A673 (cell line): ENCODE data around the gene OR10J4. TPM values are rescaled to one million over a fixed set of nuclear protein-coding genes. Genes with fewer than 3 reads are reported as not detected.

Source experiments
- BruUV-seq: library from RNA; stranded (reverse); fragments of 400-500 nt; replicated peaks from 2 replicates; lab custom pipeline; 2021; lab: Mats Ljungman, UMichigan
- CTCF ChIA-PET: fragments of 300-600 bp; sonication (Branson Sonifier 250); formaldehyde crosslinking; loops from one replicate; lab custom pipeline; 2022; ENCODE audit warnings: antibody characterized with exemption; lab: Charles Lee
- POLR2A ChIA-PET: fragments of 300-600 bp; sonication (Branson Sonifier 250); formaldehyde crosslinking; loops from one replicate; lab custom pipeline; 2022; ENCODE audit warnings: antibody characterized with exemption; ENCODE audit not compliant: low non-redundant PET; lab: Charles Lee
- DNase-seq: peaks from one replicate; pipeline ENCODE4 v3.0.0-alpha.2; 2015; ENCODE audit warnings: low spot score
- H3K27ac ChIP-seq: fragments of 200-600 bp; sonication (generic); 2 replicates; pipeline ENCODE4 v1.5.1; 2016; ENCODE audit warnings: mixed run types, low read depth, mild to moderate bottlenecking, mixed read lengths, antibody characterized with exemption, low read length; ENCODE audit not compliant: poor library complexity, severe bottlenecking
- H3K27me3 ChIP-seq: fragments of 200-600 bp; sonication (generic); replicated peaks from 2 replicates; pipeline ENCODE4 v1.6.1; 2017; ENCODE audit warnings: mixed run types, low read depth, mild to moderate bottlenecking, mixed read lengths, antibody characterized with exemption, low read length; ENCODE audit not compliant: insufficient read depth, poor library complexity
- H3K36me3 ChIP-seq: fragments of 200-600 bp; sonication (generic); 2 replicates; pipeline ENCODE4 v1.6.1; 2016; ENCODE audit warnings: mixed run types, mild to moderate bottlenecking, mixed read lengths, antibody characterized with exemption, low read length; ENCODE audit not compliant: insufficient read depth, poor library complexity, severe bottlenecking
- H3K4me1 ChIP-seq: fragments of 200-600 bp; sonication (generic); 2 replicates; pipeline ENCODE4 v1.6.1; 2017; ENCODE audit warnings: mixed run types, mild to moderate bottlenecking, mixed read lengths, antibody characterized with exemption, low read length; ENCODE audit not compliant: insufficient read depth, poor library complexity, severe bottlenecking
- H3K4me3 ChIP-seq: fragments of 200-600 bp; sonication (generic); 2 replicates; pipeline ENCODE4 v1.5.1; 2016; ENCODE audit warnings: low read depth, mixed run types, mild to moderate bottlenecking, mixed read lengths, low read length; ENCODE audit not compliant: poor library complexity, severe bottlenecking
- H3K9me3 ChIP-seq: fragments of 200-600 bp; sonication (generic); 2 replicates; pipeline ENCODE4 v1.6.1; 2016; ENCODE audit warnings: mixed run types, low read depth, mild to moderate bottlenecking, mixed read lengths, antibody characterized with exemption, low read length; ENCODE audit not compliant: poor library complexity, severe bottlenecking
- EZH2 ChIP-seq: fragments of 200-600 bp; sonication (generic); IDR thresholded peaks from 2 replicates; pipeline ENCODE4 v1.6.1; 2017; ENCODE audit warnings: borderline replicate concordance, low read depth, mild to moderate bottlenecking, mixed read lengths, antibody characterized with exemption, low read length; ENCODE audit not compliant: poor library complexity, severe bottlenecking
- intact Hi-C: fragments of 100-400 bp; cut with micrococcal nuclease; formaldehyde crosslinking; loops from one replicate; pipeline ENCODE4 v1.10.0; 2022; ENCODE audit not compliant: unreplicated experiment
- total RNA-seq: library from RNA; stranded (reverse); gene quantifications from 2 replicates; pipeline ENCODE4 v1.2.3, GENCODE V29; 2021
- TF ChIP-seq, protein P1 (sequence below): fragments of 300-800, 200-600 bp; sonication (generic); conservative IDR thresholded peaks from 2 replicates; pipeline ENCODE4 v1.5.1; 2017; ENCODE audit warnings: low read depth, mild to moderate bottlenecking, antibody characterized with exemption, low read length, moderate library complexity, mixed read lengths

Gene OR10J4
- total RNA-seq, 1 experiment from 2014 or later, result not detected

DNA sequence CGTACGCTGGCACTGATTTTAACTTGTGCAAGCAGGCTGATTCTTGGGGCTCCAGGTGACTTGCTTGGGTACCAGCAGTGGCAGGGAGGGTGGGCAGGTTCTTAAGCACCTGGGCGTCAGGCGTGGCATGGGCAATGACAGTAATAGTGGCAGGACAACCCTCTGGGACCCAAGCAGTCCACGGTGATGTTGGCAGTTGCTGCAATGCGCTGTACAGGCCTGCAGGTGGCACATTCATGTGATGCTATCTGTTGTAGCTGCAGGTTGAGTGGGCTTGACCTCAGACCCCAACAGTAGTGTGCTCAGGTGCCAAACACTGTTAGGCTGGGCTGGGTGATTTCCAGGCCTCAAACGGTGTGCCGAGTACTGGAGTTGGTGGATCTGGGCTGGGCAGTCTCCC lies 10.2 kb upstream of the OR10J4 start:
- ChIA-PET CTCF (no interaction called here), POLR2A (no interaction called here)
- Histone ChIP-seq H3K27me3 (peaks cover 18% of the 10 kb centered on the region), H3K9me3 (no peaks in the 10 kb centered on the region), H3K4me3 (no peak overlapping the region), H3K36me3 (no peaks in the 10 kb centered on the region), H3K27ac (no peak overlapping the region), H3K4me1 (no peaks in the 10 kb centered on the region)
- no peak for TF ChIP-seq EZH2
- TF ChIP-seq, protein P1, sequence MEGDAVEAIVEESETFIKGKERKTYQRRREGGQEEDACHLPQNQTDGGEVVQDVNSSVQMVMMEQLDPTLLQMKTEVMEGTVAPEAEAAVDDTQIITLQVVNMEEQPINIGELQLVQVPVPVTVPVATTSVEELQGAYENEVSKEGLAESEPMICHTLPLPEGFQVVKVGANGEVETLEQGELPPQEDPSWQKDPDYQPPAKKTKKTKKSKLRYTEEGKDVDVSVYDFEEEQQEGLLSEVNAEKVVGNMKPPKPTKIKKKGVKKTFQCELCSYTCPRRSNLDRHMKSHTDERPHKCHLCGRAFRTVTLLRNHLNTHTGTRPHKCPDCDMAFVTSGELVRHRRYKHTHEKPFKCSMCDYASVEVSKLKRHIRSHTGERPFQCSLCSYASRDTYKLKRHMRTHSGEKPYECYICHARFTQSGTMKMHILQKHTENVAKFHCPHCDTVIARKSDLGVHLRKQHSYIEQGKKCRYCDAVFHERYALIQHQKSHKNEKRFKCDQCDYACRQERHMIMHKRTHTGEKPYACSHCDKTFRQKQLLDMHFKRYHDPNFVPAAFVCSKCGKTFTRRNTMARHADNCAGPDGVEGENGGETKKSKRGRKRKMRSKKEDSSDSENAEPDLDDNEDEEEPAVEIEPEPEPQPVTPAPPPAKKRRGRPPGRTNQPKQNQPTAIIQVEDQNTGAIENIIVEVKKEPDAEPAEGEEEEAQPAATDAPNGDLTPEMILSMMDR, result peak; percentile 46; the same call in 1 of the 2 replicates
- intact Hi-C loops, result loop anchor here (5.0 kb wide), 1 partner anchor 470 kb away; no protein-coding TSS in a partner anchor
- BruUV-seq, result no TSS peak
- DNase-seq, result no peak

DNA sequence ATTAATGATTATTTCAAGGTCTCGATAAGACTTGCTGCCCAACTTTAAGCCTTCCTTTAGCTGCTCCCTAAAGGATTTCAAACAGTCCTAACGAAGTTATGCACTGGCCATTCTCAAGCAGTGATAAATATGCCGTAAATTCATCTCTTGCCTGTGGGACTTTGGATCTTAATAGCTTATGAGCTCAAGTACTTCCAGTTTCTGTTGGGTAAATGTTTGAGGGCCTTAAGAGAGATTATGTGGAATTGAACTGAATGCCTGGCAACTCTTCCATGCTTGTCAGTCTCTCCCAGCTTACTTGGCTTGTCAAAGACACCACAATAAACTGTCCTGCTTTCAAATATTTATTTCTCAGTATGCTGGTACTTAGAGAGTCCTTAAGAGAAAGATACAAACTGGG lies 3.5 kb upstream of the OR10J4 start:
- ChIA-PET CTCF (no interaction called here), POLR2A (no interaction called here)
- no peak for TF ChIP-seq EZH2
- TF ChIP-seq, protein P1, result no peak
- no peak overlapping the region for H3K27ac ChIP-seq
- intact Hi-C loops, result no loop called here
- H3K36me3 ChIP-seq, result no peaks in the 10 kb centered on the region
- H3K9me3 ChIP-seq, result no peaks in the 10 kb centered on the region
- no peak for DNase-seq
- H3K4me1 ChIP-seq, result no peaks in the 10 kb centered on the region
- BruUV-seq, result no TSS peak
- no peak overlapping the region for H3K4me3 ChIP-seq
- peaks cover 28% of the 10 kb centered on the region for H3K27me3 ChIP-seq

DNA sequence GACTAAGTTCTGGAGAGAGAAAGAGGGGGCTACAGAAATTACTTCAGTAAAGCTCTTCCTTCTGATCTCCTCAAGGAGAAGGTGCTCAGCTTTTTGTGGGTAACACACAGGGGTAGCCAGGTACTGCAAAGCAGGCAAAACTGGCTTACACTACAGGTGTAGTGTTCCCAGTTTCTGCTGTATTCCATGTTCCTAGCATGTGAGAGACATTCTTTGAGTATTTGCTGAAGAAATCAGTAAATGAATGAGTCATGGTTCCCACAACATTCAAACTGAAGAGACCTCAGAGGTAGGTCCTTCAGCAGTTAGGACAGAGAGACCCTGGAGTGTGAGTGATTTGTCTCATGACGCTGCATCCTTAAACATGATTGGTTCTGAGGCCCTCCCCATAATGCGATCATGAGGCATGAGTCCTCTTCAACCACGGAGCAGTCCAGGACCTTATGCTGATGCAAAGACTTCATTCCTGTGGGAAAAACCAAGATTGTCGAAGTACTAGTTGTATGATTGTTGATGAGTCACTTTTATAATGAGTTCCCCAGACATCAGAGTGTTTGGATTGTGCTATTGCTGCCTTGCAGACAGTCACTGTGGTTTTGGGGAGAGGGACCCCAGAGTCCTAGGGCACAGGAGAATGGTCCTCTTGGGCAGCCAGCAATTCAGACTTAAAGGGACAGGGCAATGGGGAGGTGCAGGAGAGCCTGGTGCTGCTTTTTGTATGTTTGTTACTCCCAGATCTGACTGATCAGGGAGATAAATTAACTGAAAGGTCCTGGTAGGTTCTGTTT lies 2.7 kb upstream of the OR10J4 start:
- ChIA-PET POLR2A (no interaction called here), CTCF (no interaction called here)
- Histone ChIP-seq H3K4me3 (no peak overlapping the region), H3K27ac (no peak overlapping the region), H3K4me1 (no peaks in the 10 kb centered on the region), H3K9me3 (no peaks in the 10 kb centered on the region), H3K36me3 (no peaks in the 10 kb centered on the region), H3K27me3 (peaks cover 30% of the 10 kb centered on the region)
- no TSS peak for BruUV-seq
- intact Hi-C loops, result no loop called here
- no peak for DNase-seq
- no peak for TF ChIP-seq EZH2
- TF ChIP-seq, protein P1, result no peak
